ENCODE results near the gene ZNF609. TPM values are rescaled to one million over a fixed set of nuclear protein-coding genes. Genes with fewer than 3 reads are reported as not detected.

ZNF609 gene
- total and polyA plus RNA-seq, 10 of the 15 experiments (the other 5 are each of a cell fraction or from before 2014, with no cell fraction given) = 5.1 to 35.3 (median 13.6) TPM

DNA sequence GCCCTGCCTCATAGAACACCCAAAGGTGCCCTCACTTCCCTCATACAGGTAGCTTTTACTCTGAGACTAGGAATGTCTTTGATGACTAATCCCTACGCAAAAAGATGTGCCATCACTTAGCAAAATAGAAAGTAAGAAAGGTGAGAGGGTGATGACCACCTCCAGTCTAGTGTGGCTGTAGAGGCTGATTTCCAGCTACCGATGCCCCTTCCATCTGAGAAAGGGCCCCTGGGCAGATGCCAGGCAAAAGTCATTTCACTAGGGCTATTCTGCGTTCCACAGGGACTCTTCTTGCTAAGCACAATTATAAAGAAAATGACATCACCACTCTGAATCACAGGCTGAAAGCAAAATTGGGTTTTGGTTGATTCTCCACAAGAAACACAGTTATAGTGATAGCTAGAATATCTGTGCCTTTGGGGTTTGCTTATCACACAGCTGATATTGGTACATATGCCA lies 237.6 kb downstream of the ZNF609 start (continued):
- TF ChIP-seq EED (IDR thresholded peaks at IDR 0.05; ENCODE audit: low read depth) (peak; percentile 57; the same call in 1 of the 2 replicates), BHLHE40 (IDR thresholded peaks at IDR 0.05; ENCODE audit: borderline replicate concordance in 1 of 2, low read depth in 2 of 2, low read length in 1 of 2) (no peak), ZNF207 (IDR thresholded peaks at IDR 0.05; ENCODE audit: borderline replicate concordance) (no peak), MTA3 (IDR thresholded peaks at IDR 0.05; ENCODE audit: borderline replicate concordance, low read length) (no peak; the same call in 1 of the 2 replicates), SUZ12 (IDR thresholded peaks at IDR 0.05; ENCODE audit: unreplicated experiment) (no peak), NR2F1 (conservative IDR thresholded peaks at IDR 0.05) (peak; percentile 52), EGR1 (IDR thresholded peaks at IDR 0.05; ENCODE audit: borderline replicate concordance in 1 of 2, low read depth in 2 of 2, low read length in 2 of 2) (no peak), TCF7 (IDR thresholded peaks at IDR 0.05; ENCODE audit: borderline replicate concordance) (no peak), SRF (IDR thresholded peaks at IDR 0.05; ENCODE audit: low read depth in 2 of 2, low read length in 2 of 2) (no peak), NFIC (IDR thresholded peaks at IDR 0.05; ENCODE audit: low read depth, low read length) (no peak), PML (IDR thresholded peaks at IDR 0.05; ENCODE audit: low read length) (no peak), EP300 (IDR thresholded peaks at IDR 0.05; ENCODE audit: borderline replicate concordance in 1 of 2, control insufficient read depth in 1 of 2, low read depth in 2 of 2, low read length in 2 of 2) (no peak), IKZF1 (conservative IDR thresholded peaks at IDR 0.05) (peak; percentile 52), FOXM1 (IDR thresholded peaks at IDR 0.05; ENCODE audit: low read depth, low read length) (no peak), JUND (IDR thresholded peaks at IDR 0.05; ENCODE audit: low read depth, low read length) (no peak), CBX5 (IDR thresholded peaks at IDR 0.05; ENCODE audit: low read depth) (no peak), RB1 (IDR thresholded peaks at IDR 0.05; ENCODE audit: borderline replicate concordance) (no peak), DPF2 (IDR thresholded peaks at IDR 0.05) (peak; percentile 38; the same call in 1 of the 2 replicates), ZBED1 (IDR thresholded peaks at IDR 0.05; ENCODE audit: borderline replicate concordance) (no peak), HDGF (IDR thresholded peaks at IDR 0.05) (no peak), GATAD2B (conservative IDR thresholded peaks at IDR 0.05; ENCODE audit: low read depth) (no peak), MXI1 (IDR thresholded peaks at IDR 0.05; ENCODE audit: low read depth, low read length) (no peak), RBBP5 (conservative IDR thresholded peaks at IDR 0.05) (no peak), SP1 (IDR thresholded peaks at IDR 0.05; ENCODE audit: low read depth, low read length) (no peak), MTA2 (IDR thresholded peaks at IDR 0.05; ENCODE audit: low read depth) (peak; percentile 42; the same call in 1 of the 2 replicates), RELA (IDR thresholded peaks at IDR 0.05; ENCODE audit: borderline replicate concordance, partially characterized antibody) (no peak), SIN3A (IDR thresholded peaks at IDR 0.05; ENCODE audit: low read depth, low read length) (no peak)
- TF ChIP-seq, protein P1, sequence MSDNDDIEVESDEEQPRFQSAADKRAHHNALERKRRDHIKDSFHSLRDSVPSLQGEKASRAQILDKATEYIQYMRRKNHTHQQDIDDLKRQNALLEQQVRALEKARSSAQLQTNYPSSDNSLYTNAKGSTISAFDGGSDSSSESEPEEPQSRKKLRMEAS (IDR thresholded peaks at IDR 0.05; ENCODE audit: low read depth, low read length) = no peak
- TF ChIP-seq, protein P2, sequence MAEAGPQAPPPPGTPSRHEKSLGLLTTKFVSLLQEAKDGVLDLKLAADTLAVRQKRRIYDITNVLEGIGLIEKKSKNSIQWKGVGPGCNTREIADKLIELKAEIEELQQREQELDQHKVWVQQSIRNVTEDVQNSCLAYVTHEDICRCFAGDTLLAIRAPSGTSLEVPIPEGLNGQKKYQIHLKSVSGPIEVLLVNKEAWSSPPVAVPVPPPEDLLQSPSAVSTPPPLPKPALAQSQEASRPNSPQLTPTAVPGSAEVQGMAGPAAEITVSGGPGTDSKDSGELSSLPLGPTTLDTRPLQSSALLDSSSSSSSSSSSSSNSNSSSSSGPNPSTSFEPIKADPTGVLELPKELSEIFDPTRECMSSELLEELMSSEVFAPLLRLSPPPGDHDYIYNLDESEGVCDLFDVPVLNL (IDR thresholded peaks at IDR 0.05; ENCODE audit: low read depth, low read length) = no peak
- TF ChIP-seq, protein P3, sequence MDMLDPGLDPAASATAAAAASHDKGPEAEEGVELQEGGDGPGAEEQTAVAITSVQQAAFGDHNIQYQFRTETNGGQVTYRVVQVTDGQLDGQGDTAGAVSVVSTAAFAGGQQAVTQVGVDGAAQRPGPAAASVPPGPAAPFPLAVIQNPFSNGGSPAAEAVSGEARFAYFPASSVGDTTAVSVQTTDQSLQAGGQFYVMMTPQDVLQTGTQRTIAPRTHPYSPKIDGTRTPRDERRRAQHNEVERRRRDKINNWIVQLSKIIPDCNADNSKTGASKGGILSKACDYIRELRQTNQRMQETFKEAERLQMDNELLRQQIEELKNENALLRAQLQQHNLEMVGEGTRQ (IDR thresholded peaks at IDR 0.05; ENCODE audit: borderline replicate concordance, low read depth, low read length) = no peak
- TF ChIP-seq, protein P4, sequence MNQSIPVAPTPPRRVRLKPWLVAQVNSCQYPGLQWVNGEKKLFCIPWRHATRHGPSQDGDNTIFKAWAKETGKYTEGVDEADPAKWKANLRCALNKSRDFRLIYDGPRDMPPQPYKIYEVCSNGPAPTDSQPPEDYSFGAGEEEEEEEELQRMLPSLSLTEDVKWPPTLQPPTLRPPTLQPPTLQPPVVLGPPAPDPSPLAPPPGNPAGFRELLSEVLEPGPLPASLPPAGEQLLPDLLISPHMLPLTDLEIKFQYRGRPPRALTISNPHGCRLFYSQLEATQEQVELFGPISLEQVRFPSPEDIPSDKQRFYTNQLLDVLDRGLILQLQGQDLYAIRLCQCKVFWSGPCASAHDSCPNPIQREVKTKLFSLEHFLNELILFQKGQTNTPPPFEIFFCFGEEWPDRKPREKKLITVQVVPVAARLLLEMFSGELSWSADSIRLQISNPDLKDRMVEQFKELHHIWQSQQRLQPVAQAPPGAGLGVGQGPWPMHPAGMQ (IDR thresholded peaks at IDR 0.05; ENCODE audit: borderline replicate concordance) = no peak
